PC-9 (cell line): Measurements from ENCODE around the gene GSAP. TPM values are rescaled to one million over a fixed set of nuclear protein-coding genes. Genes with fewer than 3 reads are reported as not detected.

Source experiments
- BruUV-seq: library from RNA; stranded (reverse); fragments of 400-500 nt; replicated peaks from 2 replicates; lab custom pipeline; 2021; lab: Mats Ljungman, UMichigan
- CTCF ChIA-PET: fragments of 300-600 bp; sonication (Branson Sonifier 250); formaldehyde crosslinking; loops from one replicate; lab custom pipeline; 2022; ENCODE audit warnings: antibody characterized with exemption; lab: Charles Lee
- POLR2A ChIA-PET: fragments of 300-600 bp; sonication (Branson Sonifier 250); formaldehyde crosslinking; loops from one replicate; lab custom pipeline; 2022; ENCODE audit warnings: antibody characterized with exemption; ENCODE audit not compliant: unreplicated experiment; lab: Charles Lee
- DNase-seq, 2 experiments: peaks; one replicate each; pipeline versions ENCODE4 v3.0.0 to v3.0.0-alpha.2; 2015 to 2022; ENCODE audit warnings: mixed read lengths in 1 of 2
- H2AFZ ChIP-seq: fragments of 200-600 bp; sonication (generic); 2 replicates; pipeline ENCODE4 v1.8.1; 2017; ENCODE audit warnings: antibody characterized with exemption
- H3F3A ChIP-seq: fragments of 200-600 bp; sonication (generic); 2 replicates; pipeline ENCODE4 v1.8.1; 2017; ENCODE audit warnings: antibody characterized with exemption, mild to moderate bottlenecking, low read depth; ENCODE audit not compliant: insufficient read depth
- H3K27ac ChIP-seq: fragments of 200-600 bp; sonication (generic); 2 replicates; pipeline ENCODE4 v1.6.1; 2016; ENCODE audit warnings: mixed run types
- H3K27me3 ChIP-seq: fragments of 200-600 bp; sonication (generic); 2 replicates; pipeline ENCODE4 v1.6.1; 2016; ENCODE audit warnings: low read depth, mixed run types; ENCODE audit not compliant: insufficient read depth
- H3K36me3 ChIP-seq: fragments of 200-600 bp; sonication (generic); 2 replicates; pipeline ENCODE4 v1.6.1; 2016; ENCODE audit warnings: low read depth, mixed run types
- H3K4me1 ChIP-seq: fragments of 200-600 bp; sonication (generic); replicated peaks from 2 replicates; pipeline ENCODE4 v1.6.1; 2016; ENCODE audit warnings: mixed run types; ENCODE audit not compliant: insufficient read depth
- H3K4me2 ChIP-seq: fragments of 200-600 bp; sonication (generic); 2 replicates; pipeline ENCODE4 v1.6.1; 2017; ENCODE audit warnings: mixed run types
- H3K4me3 ChIP-seq: fragments of 200-600 bp; sonication (generic); 2 replicates; pipeline ENCODE4 v1.6.1; 2016; ENCODE audit warnings: mixed run types
- H3K79me2 ChIP-seq: fragments of 200-600 bp; sonication (generic); 2 replicates; pipeline ENCODE4 v1.6.1; 2017; ENCODE audit warnings: low read depth, mixed run types
- H3K9me2 ChIP-seq: fragments of 200-600 bp; sonication (generic); 2 replicates; pipeline ENCODE4 v1.8.1; 2017; ENCODE audit warnings: mild to moderate bottlenecking; ENCODE audit not compliant: insufficient read depth
- H3K9me3 ChIP-seq: fragments of 200-600 bp; sonication (generic); 2 replicates; pipeline ENCODE4 v1.8.1; 2016; ENCODE audit warnings: low read depth; ENCODE audit not compliant: insufficient read depth
- H4K20me1 ChIP-seq: fragments of 200-600 bp; sonication (generic); 2 replicates; pipeline ENCODE4 v1.8.1; 2017; ENCODE audit not compliant: insufficient read depth
- EZH2 ChIP-seq: fragments of 200-600 bp; sonication (generic); IDR thresholded peaks from 2 replicates; pipeline ENCODE4 v1.8.0; 2017; ENCODE audit warnings: antibody characterized with exemption, low read depth
- intact Hi-C: fragments of 100-400 bp; cut with micrococcal nuclease; formaldehyde crosslinking; loops from one replicate; pipeline ENCODE4 v1.10.0; 2022; ENCODE audit not compliant: unreplicated experiment
- total RNA-seq: library from RNA; stranded (reverse); gene quantifications from 2 replicates; pipeline ENCODE4 v1.2.3, GENCODE V29; 2021
- TF ChIP-seq, protein P1 (sequence below): fragments of 200-600 bp; sonication (generic); conservative IDR thresholded peaks from 2 replicates; pipeline ENCODE4 v1.6.1; 2017; ENCODE audit warnings: mixed run types, antibody characterized with exemption, mild to moderate bottlenecking, moderate library complexity

Gene GSAP
- total RNA-seq, 1 experiment from 2014 or later, result 15.6 TPM

DNA sequence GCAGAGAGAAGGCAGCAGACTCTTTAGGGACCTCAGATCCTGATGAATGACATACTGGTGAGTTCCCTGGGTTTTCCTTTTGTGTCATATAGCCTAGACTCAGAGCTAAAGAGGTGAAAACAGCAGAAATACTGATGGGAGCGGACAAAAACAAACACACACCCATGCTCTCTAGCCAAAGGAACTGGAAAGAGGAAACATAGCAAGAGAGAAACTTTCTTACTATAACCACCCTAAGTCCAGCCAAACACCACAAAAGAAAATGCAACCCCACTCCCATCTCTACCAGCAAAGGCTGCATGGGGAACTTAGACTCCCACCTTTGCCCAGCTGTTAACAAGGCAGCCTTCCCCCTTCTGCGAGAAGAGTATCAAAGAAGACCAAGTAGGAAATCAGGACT is 16.3 kb downstream of the GSAP start:
- Histone ChIP-seq H4K20me1 (no peaks in the 10 kb centered on the region), H3K9me3 (no peaks in the 10 kb centered on the region), H3K36me3 (peaks cover 8% of the 10 kb centered on the region; the same call in 1 of the 2 replicates), H2AFZ (no peak overlapping the region), H3K27ac (no peak overlapping the region), H3K79me2 (no peaks in the 10 kb centered on the region), H3K4me3 (no peak overlapping the region), H3K27me3 (no peaks in the 10 kb centered on the region), H3K4me2 (no peak overlapping the region), H3K9me2 (no peaks in the 10 kb centered on the region), H3F3A (0 out of 2 replicates have a peak, but pooled peaks cover 3% of the 10 kb centered on the region), H3K4me1 (0 out of 2 replicates have a peak, but pooled peaks cover 5% of the 10 kb centered on the region)
- CTCF ChIA-PET, result no interaction called here
- POLR2A ChIA-PET, result no interaction called here
- intact Hi-C loops, result no loop called here
- TF ChIP-seq EZH2, result no peak
- DNase-seq, result no peak
- BruUV-seq, result no TSS peak

DNA sequence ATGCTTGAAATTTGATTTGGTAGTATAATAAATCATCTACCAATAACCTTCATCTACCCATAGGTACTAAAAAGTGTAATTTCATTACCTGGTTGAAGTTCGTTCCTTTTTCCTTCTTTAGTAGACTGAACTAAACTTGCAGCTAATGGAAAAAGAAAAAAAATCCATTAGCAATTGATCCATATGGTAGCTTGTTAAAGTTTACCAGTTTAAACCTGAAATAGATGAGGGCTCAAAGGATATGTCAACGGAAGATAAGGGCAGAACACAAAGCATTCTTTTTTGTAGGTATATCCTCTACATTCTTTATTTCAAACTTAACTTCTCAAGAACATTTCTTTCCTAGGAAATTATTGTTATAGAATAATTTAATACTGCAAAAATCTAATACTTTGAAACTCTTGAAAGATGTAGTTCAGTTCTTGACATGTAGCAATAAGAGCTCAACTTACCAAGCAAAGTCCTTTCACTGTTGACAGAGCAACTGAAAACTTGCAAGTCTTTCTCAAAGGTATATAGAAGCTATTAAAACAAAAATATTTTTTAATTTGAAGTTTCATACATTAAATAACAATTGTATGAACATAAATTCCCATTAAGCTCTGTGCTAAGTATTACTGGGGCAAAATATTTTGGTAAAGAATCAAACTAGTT is 19.1 kb downstream of the GSAP start:
- H3F3A ChIP-seq, result peaks cover 15% of the 10 kb centered on the region
- POLR2A ChIA-PET, result interaction anchor here (0.6 kb wide), 1 partner anchor 107 kb away, joined by 3 read pairs; no protein-coding TSS in a partner anchor
- H3K4me3 ChIP-seq, result no peak overlapping the region
- H2AFZ ChIP-seq, result no peak overlapping the region
- H3K9me2 ChIP-seq, result no peaks in the 10 kb centered on the region
- TF ChIP-seq, protein P1, sequence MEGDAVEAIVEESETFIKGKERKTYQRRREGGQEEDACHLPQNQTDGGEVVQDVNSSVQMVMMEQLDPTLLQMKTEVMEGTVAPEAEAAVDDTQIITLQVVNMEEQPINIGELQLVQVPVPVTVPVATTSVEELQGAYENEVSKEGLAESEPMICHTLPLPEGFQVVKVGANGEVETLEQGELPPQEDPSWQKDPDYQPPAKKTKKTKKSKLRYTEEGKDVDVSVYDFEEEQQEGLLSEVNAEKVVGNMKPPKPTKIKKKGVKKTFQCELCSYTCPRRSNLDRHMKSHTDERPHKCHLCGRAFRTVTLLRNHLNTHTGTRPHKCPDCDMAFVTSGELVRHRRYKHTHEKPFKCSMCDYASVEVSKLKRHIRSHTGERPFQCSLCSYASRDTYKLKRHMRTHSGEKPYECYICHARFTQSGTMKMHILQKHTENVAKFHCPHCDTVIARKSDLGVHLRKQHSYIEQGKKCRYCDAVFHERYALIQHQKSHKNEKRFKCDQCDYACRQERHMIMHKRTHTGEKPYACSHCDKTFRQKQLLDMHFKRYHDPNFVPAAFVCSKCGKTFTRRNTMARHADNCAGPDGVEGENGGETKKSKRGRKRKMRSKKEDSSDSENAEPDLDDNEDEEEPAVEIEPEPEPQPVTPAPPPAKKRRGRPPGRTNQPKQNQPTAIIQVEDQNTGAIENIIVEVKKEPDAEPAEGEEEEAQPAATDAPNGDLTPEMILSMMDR, result no peak
- no peak for TF ChIP-seq EZH2
- CTCF ChIA-PET, result interaction anchor here (0.6 kb wide), 1 partner anchor 470 kb away, joined by 3 read pairs; no protein-coding TSS in a partner anchor
- H3K4me1 ChIP-seq, result peaks cover 19% of the 10 kb centered on the region
- no TSS peak for BruUV-seq
- H3K79me2 ChIP-seq, result peaks cover 6% of the 10 kb centered on the region; the same call in 1 of the 2 replicates
- DNase-seq, result no peak
- H3K9me3 ChIP-seq, result no peaks in the 10 kb centered on the region
- no peak overlapping the region for H3K4me2 ChIP-seq
- intact Hi-C loops, result no loop called here
- no peaks in the 10 kb centered on the region for H4K20me1 ChIP-seq
- peaks cover 8% of the 10 kb centered on the region; the same call in 1 of the 2 replicates for H3K36me3 ChIP-seq
- no peaks in the 10 kb centered on the region for H3K27me3 ChIP-seq
- H3K27ac ChIP-seq, result no peak overlapping the region

DNA sequence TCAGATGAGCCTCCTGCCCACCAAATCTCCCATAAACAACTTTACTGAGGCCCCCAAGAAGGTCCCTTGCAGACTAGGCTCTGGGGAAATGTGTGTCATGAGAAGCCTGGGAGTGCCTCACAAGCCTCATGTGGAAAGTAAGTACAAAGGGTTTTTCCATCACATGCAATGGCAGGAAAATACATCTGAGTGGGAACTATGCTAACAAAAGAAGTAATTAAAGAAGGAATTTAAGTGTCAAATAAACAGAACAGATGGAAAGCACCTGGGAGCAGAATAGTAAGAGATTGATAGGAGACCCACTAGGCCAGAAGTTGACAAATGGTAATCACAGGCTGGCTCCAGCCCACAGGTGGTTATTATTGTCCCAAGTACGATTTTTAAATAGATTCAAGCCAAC is 20.5 kb downstream of the GSAP start:
- no peaks in the 10 kb centered on the region for H3K9me3 ChIP-seq
- no TSS peak for BruUV-seq
- no peaks in the 10 kb centered on the region for H3K9me2 ChIP-seq
- TF ChIP-seq EZH2, result no peak
- TF ChIP-seq, protein P1, result no peak
- POLR2A ChIA-PET, result no interaction called here
- no peaks in the 10 kb centered on the region for H4K20me1 ChIP-seq
- no peak overlapping the region for H3K4me3 ChIP-seq
- CTCF ChIA-PET, result no interaction called here
- peaks cover 19% of the 10 kb centered on the region for H3K4me1 ChIP-seq
- peaks cover 15% of the 10 kb centered on the region for H3F3A ChIP-seq
- H3K79me2 ChIP-seq, result peaks cover 6% of the 10 kb centered on the region; the same call in 1 of the 2 replicates
- H3K27me3 ChIP-seq, result no peaks in the 10 kb centered on the region
- H3K27ac ChIP-seq, result no peak overlapping the region
- DNase-seq, result no peak
- H3K36me3 ChIP-seq, result peaks cover 8% of the 10 kb centered on the region; the same call in 1 of the 2 replicates
- no peak overlapping the region for H2AFZ ChIP-seq
- intact Hi-C loops, result no loop called here
- H3K4me2 ChIP-seq, result no peak overlapping the region
